Measurements from ENCODE around the gene PAPLN. TPM values are rescaled to one million over a fixed set of nuclear protein-coding genes. Genes with fewer than 3 reads are reported as not detected.

PAPLN gene
- total RNA-seq, 1 experiment from 2014 or later, result 0.75 TPM

- H3K27me3 ChIP-seq (replicated peaks; ENCODE audit: insufficient read depth, low read depth, low read length, poor library complexity), result no peaks in the 10 kb centered on the region
- POLR2A ChIA-PET (ENCODE audit: low non-redundant PET), result no interaction called here
- TF ChIP-seq CTCF (conservative IDR thresholded peaks at IDR 0.05; ENCODE audit: low read depth, low read length) (no peak), EZH2 (IDR thresholded peaks at IDR 0.05; ENCODE audit: borderline replicate concordance, low read depth, low read length, poor library complexity, severe bottlenecking) (no peak)
- intact Hi-C loops (cut with micrococcal nuclease; ENCODE audit: unreplicated experiment), result no loop called here
- no peaks in the 10 kb centered on the region for H3K36me3 ChIP-seq (ENCODE audit: insufficient read depth, low read length, poor library complexity, severe bottlenecking)
- CTCF ChIA-PET, result no interaction called here
- H3K4me1 ChIP-seq (ENCODE audit: insufficient read depth, low read length, poor library complexity, severe bottlenecking), result no peaks in the 10 kb centered on the region
- H3K9me3 ChIP-seq (ENCODE audit: low read depth, low read length, poor library complexity, severe bottlenecking), result no peaks in the 10 kb centered on the region
- DNase-seq (ENCODE audit: low spot score), result no peak
- BruUV-seq (replicated peaks), result no TSS peak
- no peak overlapping the region for H3K4me3 ChIP-seq (ENCODE audit: low read depth, low read length, poor library complexity, severe bottlenecking)
- H3K27ac ChIP-seq (ENCODE audit: low read depth, low read length, poor library complexity, severe bottlenecking), result no peak overlapping the region
Observed at GRCh38 chr14:73266317-73266716, 29.0 kb downstream of the PAPLN start.

GRCh38 chr14:73267474-73267873 is 30.2 kb downstream of the PAPLN start:
- ChIA-PET POLR2A (ENCODE audit: low non-redundant PET) (no interaction called here), CTCF (interaction anchor here (0.5 kb wide), 1 partner anchor 117 kb away, joined by 4 read pairs; no protein-coding TSS in a partner anchor)
- no TSS peak for BruUV-seq (replicated peaks)
- Histone ChIP-seq H3K9me3 (ENCODE audit: low read depth, low read length, poor library complexity, severe bottlenecking) (no peaks in the 10 kb centered on the region), H3K27me3 (replicated peaks; ENCODE audit: insufficient read depth, low read depth, low read length, poor library complexity) (no peaks in the 10 kb centered on the region), H3K4me3 (ENCODE audit: low read depth, low read length, poor library complexity, severe bottlenecking) (no peak overlapping the region), H3K36me3 (ENCODE audit: insufficient read depth, low read length, poor library complexity, severe bottlenecking) (no peaks in the 10 kb centered on the region), H3K4me1 (ENCODE audit: insufficient read depth, low read length, poor library complexity, severe bottlenecking) (no peaks in the 10 kb centered on the region), H3K27ac (ENCODE audit: low read depth, low read length, poor library complexity, severe bottlenecking) (no peak overlapping the region)
- intact Hi-C loops (cut with micrococcal nuclease; ENCODE audit: unreplicated experiment), result no loop called here
- no peak for TF ChIP-seq CTCF (conservative IDR thresholded peaks at IDR 0.05; ENCODE audit: low read depth, low read length)
- no peak for DNase-seq (ENCODE audit: low spot score)

- no peak for DNase-seq (ENCODE audit: low spot score)
- Histone ChIP-seq H3K4me1 (ENCODE audit: insufficient read depth, low read length, poor library complexity, severe bottlenecking) (no peaks in the 10 kb centered on the region), H3K27ac (ENCODE audit: low read depth, low read length, poor library complexity, severe bottlenecking) (no peak overlapping the region), H3K36me3 (ENCODE audit: insufficient read depth, low read length, poor library complexity, severe bottlenecking) (no peaks in the 10 kb centered on the region), H3K4me3 (ENCODE audit: low read depth, low read length, poor library complexity, severe bottlenecking) (no peak overlapping the region), H3K9me3 (ENCODE audit: low read depth, low read length, poor library complexity, severe bottlenecking) (no peaks in the 10 kb centered on the region), H3K27me3 (replicated peaks; ENCODE audit: insufficient read depth, low read depth, low read length, poor library complexity) (no peaks in the 10 kb centered on the region)
- BruUV-seq (replicated peaks), result no TSS peak
- intact Hi-C loops (cut with micrococcal nuclease; ENCODE audit: unreplicated experiment), result no loop called here
- TF ChIP-seq EZH2 (IDR thresholded peaks at IDR 0.05; ENCODE audit: borderline replicate concordance, low read depth, low read length, poor library complexity, severe bottlenecking) (no peak), CTCF (conservative IDR thresholded peaks at IDR 0.05; ENCODE audit: low read depth, low read length) (no peak)
- CTCF ChIA-PET, result no interaction called here
- POLR2A ChIA-PET (ENCODE audit: low non-redundant PET), result no interaction called here
Observed at GRCh38 chr14:73269729-73270531, 32.6 kb downstream of the PAPLN start.
